Muscle layer of colon (tissue), 2 donors: ENCODE measurements around the gene TRIM67.
"Not testable (repeated sequence)": the region's sequence is repeated elsewhere in the genome, so short reads cannot be mapped to it uniquely, and the experiment has no call there.

Experiments
- H3K27ac ChIP-seq: one replicate; pipeline ENCODE4 v1.7.0; 2013; ENCODE audit warnings: low read depth, mild to moderate bottlenecking, low read length, moderate library complexity
- H3K27me3 ChIP-seq, 2 donors: one replicate each; pipeline ENCODE4 v1.7.0; 2013; ENCODE audit warnings: low read length in 2 of 2, mild to moderate bottlenecking in 2 of 2; ENCODE audit not compliant: insufficient read depth in 2 of 2, control insufficient read depth in 1 of 2
- H3K36me3 ChIP-seq: one replicate; pipeline ENCODE4 v1.7.0; 2013; ENCODE audit warnings: mild to moderate bottlenecking, low read length; ENCODE audit not compliant: insufficient read depth
- H3K4me1 ChIP-seq: one replicate; pipeline ENCODE4 v1.7.0; 2013; ENCODE audit warnings: mild to moderate bottlenecking, low read length; ENCODE audit not compliant: insufficient read depth
- H3K4me3 ChIP-seq, 2 donors: one replicate each; pipeline ENCODE4 v1.7.0; 2013; ENCODE audit warnings: low read length in 2 of 2, low read depth in 1 of 2, mild to moderate bottlenecking in 1 of 2, moderate library complexity in 1 of 2
- H3K9ac ChIP-seq: one replicate; pipeline ENCODE4 v1.7.0; 2013; ENCODE audit warnings: low read length
- H3K9me3 ChIP-seq: one replicate; pipeline ENCODE4 v1.7.0; 2013; ENCODE audit warnings: mild to moderate bottlenecking, low read length
- donor health status: abdominal sarcoma.
- donor health status: Adenocarcinoma of cecum.

The TRIM67 gene

DNA sequence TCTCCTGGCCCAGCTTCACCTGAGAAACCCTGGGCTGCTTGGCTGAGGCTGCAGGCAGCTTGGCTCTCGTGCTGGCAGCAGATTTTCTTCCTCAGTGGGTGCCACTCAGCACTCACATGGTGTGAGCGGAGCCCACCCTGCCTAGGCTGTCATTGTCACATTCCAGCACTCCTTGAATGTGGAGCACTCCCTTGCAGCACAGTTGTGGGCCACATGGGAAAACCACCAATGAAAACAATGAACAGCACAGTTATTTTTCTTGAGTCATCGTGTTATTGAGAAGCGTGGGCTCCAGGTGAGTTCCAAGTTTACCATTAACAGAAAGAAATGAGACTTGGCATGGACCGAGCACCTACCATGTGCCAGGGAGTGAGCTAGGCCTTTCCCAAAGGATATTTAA, 27.2 kb upstream of the TRIM67 start:
- Histone ChIP-seq H3K27ac (no peak overlapping the region), H3K27me3 (no peaks in the 10 kb centered on the region), H3K4me3 (no peak overlapping the region), H3K4me1 (peaks cover 10% of the 10 kb centered on the region), H3K9me3 (no peaks in the 10 kb centered on the region), H3K9ac (no peak overlapping the region), H3K36me3 (no peaks in the 10 kb centered on the region)

DNA sequence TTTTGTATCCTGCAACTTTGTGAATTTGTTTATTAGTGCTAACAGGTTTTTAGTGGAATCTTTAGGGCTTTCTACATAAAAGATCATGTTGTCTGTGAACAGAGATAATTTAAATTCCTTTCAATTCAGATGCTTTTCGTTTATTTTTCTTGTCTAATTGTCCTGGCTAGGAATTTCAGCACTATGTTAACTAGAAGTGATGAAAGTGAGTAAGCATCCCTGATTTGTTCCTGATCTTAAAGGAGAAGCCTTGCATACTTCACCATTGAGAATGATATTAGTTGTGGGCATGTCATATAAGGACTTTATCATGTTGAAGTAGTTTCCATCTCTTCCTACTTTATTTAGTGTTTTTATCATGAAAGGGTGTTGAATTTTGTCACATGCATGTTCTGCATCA, 23.6 kb upstream of the TRIM67 start:
- Histone ChIP-seq H3K27me3 (no peaks in the 10 kb centered on the region), H3K4me1 (peaks cover 10% of the 10 kb centered on the region), H3K36me3 (no peaks in the 10 kb centered on the region)

DNA sequence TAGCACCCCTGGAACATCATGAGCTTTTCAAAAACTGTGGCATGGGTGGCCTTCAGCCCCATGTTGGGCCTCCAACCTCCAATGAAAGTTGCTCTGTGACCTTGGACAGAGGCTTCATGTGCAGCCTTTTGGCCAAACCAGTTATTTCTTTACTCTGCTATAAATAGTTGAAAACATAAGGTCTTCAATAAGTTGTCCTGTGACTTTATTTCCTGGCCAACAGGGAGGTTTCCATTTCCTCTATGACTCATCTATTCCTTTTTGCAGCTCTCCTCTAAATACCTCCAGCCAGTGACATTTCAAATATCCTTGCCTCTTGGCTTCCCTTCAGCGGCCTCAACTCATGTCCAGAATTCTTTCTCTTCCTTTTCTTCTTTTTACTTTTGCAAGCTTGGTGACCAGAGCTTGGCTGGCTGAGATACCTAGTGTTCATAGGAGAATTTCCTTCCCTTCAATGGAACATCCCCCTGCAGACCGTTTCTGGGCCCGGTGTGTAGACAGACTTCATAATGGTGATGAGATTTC, 22.7 kb upstream of the TRIM67 start:
- no peaks in the 10 kb centered on the region for H3K9me3 ChIP-seq
- H3K4me3 ChIP-seq = no peak overlapping the region
- no peaks in the 10 kb centered on the region for H3K36me3 ChIP-seq
- H3K27me3 ChIP-seq = no peaks in the 10 kb centered on the region
- no peak overlapping the region for H3K27ac ChIP-seq
- H3K9ac ChIP-seq = no peak overlapping the region
- H3K4me1 ChIP-seq = peaks cover 10% of the 10 kb centered on the region

More for the DNA sequence above, 23.6 kb upstream of the TRIM67 start:
- H3K9me3 ChIP-seq = no peaks in the 10 kb centered on the region
- H3K27ac ChIP-seq = no peak overlapping the region
- no peak overlapping the region for H3K9ac ChIP-seq
- no peak overlapping the region for H3K4me3 ChIP-seq

GRCh38 chr1:231139659-231140654, 21.9 kb upstream of the TRIM67 start:
- no peak overlapping the region for H3K27ac ChIP-seq
- H3K27me3 ChIP-seq = no peaks in the 10 kb centered on the region

GRCh38 chr1:231144416-231145193, 17.3 kb upstream of the TRIM67 start:
- no peak overlapping the region for H3K27ac ChIP-seq
- H3K9ac ChIP-seq = no peak overlapping the region
- no peak overlapping the region for H3K4me3 ChIP-seq
- H3K9me3 ChIP-seq = no peaks in the 10 kb centered on the region
- no peaks in the 10 kb centered on the region for H3K36me3 ChIP-seq
- no peaks in the 10 kb centered on the region for H3K27me3 ChIP-seq
- peaks cover under 1% of the 10 kb centered on the region for H3K4me1 ChIP-seq

More at GRCh38 chr1:231139659-231140654, 21.9 kb upstream of the TRIM67 start:
- Histone ChIP-seq H3K4me3 (no peak overlapping the region), H3K9ac (no peak overlapping the region), H3K36me3 (no peaks in the 10 kb centered on the region), H3K4me1 (peaks cover 10% of the 10 kb centered on the region), H3K9me3 (no peaks in the 10 kb centered on the region)

- no peaks in the 10 kb centered on the region for H3K27me3 ChIP-seq
- no peaks in the 10 kb centered on the region for H3K4me1 ChIP-seq
- no peaks in the 10 kb centered on the region for H3K36me3 ChIP-seq
- no peak overlapping the region for H3K27ac ChIP-seq
- peaks cover 5% of the 10 kb centered on the region for H3K9me3 ChIP-seq
- no peak overlapping the region for H3K4me3 ChIP-seq
- no peak overlapping the region for H3K9ac ChIP-seq
These were observed 14.0 kb upstream of the TRIM67 start for GRCh38 chr1:231147896-231148295.

DNA sequence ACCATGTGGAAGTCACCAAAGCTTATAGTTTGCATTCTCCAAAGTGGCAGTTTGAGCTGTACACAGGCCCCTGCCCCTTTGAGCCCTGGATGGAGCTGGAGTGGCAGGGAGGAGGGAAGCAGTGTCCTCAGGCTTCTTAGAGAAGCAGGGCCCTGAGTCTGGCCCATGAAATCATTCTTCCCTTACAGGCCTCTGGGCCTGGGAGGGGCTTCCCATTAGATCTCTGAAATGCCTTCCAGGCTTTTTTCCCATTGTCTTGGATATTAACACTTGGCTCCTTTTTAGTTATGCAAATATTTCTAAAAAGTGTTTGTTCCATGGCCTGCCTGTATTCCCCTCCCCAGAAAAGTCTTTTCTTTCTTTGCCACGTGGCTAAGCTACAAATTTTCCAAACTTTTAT, 10.0 kb upstream of the TRIM67 start:
- no peaks in the 10 kb centered on the region for H3K27me3 ChIP-seq
- H3K27ac ChIP-seq = no peak overlapping the region
- no peak overlapping the region for H3K9ac ChIP-seq
- H3K4me3 ChIP-seq = no peak overlapping the region
- no peaks in the 10 kb centered on the region for H3K36me3 ChIP-seq
- H3K9me3 ChIP-seq = peaks cover 5% of the 10 kb centered on the region
- no peaks in the 10 kb centered on the region for H3K4me1 ChIP-seq

DNA sequence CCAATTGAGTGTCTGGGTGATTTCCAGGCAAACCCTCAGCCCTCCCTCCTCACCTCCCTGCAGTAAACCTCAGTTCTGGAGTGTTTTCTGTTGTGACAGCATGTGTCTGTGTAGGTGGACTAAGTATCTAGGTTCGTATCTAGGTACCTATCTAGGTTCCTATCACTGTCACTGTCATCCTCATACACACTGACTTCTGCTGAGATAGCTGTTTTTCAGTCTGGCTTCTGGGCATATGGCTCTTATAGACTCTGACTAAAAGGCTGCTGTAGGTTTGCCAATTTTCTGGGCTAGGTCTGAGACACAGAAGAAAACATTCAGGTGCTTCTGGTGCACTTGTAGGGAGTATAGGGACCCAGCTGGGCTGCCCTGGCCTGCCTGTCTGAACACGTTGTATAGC, 8.1 kb upstream of the TRIM67 start:
- Histone ChIP-seq H3K9me3 (peaks cover 5% of the 10 kb centered on the region), H3K27ac (no peak overlapping the region), H3K9ac (no peak overlapping the region), H3K27me3 (no peaks in the 10 kb centered on the region), H3K4me3 (no peak overlapping the region), H3K36me3 (no peaks in the 10 kb centered on the region), H3K4me1 (no peaks in the 10 kb centered on the region)

DNA sequence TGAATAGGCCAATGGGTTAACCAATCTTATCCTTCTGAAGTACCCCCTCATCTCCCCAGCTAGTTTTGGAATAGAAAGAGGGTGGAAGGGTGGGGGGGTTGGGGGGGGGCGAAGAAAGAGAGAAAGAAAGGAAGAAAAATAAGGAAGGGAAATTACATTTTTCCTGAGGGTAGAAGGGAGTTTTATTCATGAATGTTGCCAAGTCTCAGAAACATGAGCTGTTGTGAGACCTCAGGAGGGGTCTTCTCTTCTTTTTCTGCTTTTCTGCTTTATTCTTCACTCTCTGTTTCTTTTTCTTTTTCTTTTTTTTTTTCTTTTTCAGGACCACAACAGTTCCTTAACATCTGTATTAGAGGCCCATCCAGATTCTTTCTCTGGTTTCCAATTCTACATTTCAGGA, 6.0 kb upstream of the TRIM67 start:
- no peak overlapping the region for H3K27ac ChIP-seq
- no peak overlapping the region for H3K9ac ChIP-seq
- H3K27me3 ChIP-seq = peaks cover 0 to 19% of the 10 kb centered on the region in 2 donors
- H3K9me3 ChIP-seq = peaks cover 5% of the 10 kb centered on the region
- H3K4me1 ChIP-seq = no peaks in the 10 kb centered on the region
- H3K4me3 ChIP-seq = no peak overlapping the region
- H3K36me3 ChIP-seq = no peaks in the 10 kb centered on the region

- Histone ChIP-seq H3K4me1 (no peaks in the 10 kb centered on the region), H3K27me3 (peaks cover 0 to 34% of the 10 kb centered on the region in 2 donors), H3K9ac (no peak overlapping the region), H3K4me3 (no peak overlapping the region), H3K36me3 (no peaks in the 10 kb centered on the region), H3K9me3 (peaks cover 4% of the 10 kb centered on the region), H3K27ac (no peak overlapping the region)
These were observed 4.5 kb upstream of the TRIM67 start for GRCh38 chr1:231157311-231157710.

GRCh38 chr1:231158141-231158540, 3.7 kb upstream of the TRIM67 start:
- not testable (repeated sequence) for H3K4me3 ChIP-seq, H3K27ac ChIP-seq, H3K36me3 ChIP-seq, H3K9ac ChIP-seq, H3K4me1 ChIP-seq, H3K9me3 ChIP-seq
- H3K27me3 ChIP-seq = peaks cover 0 to 43% of the 10 kb centered on the region in 2 donors
